ENCODE measurements around the gene ATP2B2.

- no peak for TF ChIP-seq CTCF (IDR thresholded peaks at IDR 0.05)
- TF ChIP-seq EZH2phosphoT487 (IDR thresholded peaks at IDR 0.05) = no peak
These were observed 19.6 kb downstream of the ATP2B2 start for GRCh38 chr3:10485806-10486205.
